SKM-1 treated with dmso at 0.1 percent for 144 hours (cell line): ENCODE measurements around the gene PIF1.
"Not testable (repeated sequence)": the region's sequence is repeated elsewhere in the genome, so short reads cannot be mapped to it uniquely, and the experiment has no call there.

Experiments
- DNase-seq: peaks from one replicate; lab custom pipeline; 2025; ENCODE audit not compliant: unreplicated experiment; lab: John Stamatoyannopoulos, UW

PIF1 gene

DNA sequence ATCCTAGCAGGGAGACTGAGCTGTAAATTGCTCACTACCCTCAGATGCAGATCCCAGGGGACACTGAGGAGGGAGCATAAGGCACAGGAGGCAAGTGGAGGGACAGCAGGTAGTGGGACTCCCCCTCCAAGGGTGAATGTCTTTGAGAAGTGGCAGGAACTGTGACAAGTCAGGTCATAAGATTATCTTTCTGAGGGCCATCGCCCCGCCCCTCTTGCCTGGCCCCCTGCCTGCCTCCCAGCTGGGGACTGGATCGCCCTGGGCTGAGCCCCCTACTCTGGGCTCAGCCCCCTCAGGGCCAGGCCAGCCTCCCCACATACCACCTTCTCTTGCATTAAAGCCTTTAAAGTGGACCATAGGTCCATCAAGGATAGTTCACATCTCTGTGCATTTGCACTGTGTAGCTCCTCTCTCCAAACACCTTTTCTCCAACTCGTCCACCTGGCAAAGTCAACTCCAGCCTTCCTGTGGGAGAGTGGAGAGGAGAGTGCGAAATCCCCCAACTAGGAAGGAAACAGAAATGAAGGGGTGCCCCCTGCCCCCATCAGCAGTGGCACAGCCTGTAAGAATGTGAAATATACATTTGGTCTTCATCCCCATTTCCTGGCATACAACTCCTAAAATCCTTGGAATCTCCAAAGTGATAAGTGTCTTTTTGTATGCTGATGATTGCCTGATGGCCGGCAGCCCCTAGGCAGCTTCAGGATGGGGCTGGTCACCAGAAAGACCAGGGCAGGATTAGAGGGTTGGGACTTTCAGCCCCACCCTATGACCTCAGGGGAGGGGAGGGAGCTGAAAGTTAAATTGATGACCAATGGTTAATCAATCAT, 14.7 kb downstream of the PIF1 start:
- no peak for DNase-seq

- peak; percentile 45 for DNase-seq
Observed at GRCh38 chr15:64809649-64810496, 15.6 kb downstream of the PIF1 start.

DNA sequence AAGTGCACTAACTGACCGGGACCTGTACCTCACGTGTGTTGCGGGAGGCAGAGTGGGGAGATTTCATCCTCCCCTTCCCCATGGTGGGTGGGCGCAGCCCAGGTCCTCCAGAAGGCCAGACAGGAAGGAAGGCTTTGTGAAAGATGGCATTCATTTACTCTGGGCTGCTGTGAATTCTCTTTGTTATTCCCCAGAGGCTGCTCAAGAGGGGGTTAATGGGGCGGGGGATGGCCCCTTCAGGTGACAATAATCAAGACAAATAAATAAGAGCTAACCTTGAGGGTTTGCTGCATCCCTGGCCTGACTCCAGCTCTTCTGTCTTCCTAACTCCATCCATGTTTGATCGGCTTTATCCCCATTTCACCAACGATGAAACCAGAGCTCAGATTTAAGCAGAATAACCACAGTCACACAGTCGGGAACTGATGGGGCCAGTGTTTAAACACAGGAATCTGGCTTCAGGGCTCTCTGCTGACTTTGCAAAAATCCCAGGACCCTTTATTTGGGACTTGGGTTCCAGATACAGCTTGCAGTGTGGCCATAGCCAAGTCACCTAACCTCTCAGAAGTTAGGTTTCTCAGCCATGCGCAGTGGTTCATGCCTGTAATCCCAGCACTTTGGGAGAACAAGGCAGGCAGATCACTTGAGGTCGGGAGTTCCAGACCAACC, 16.5 kb downstream of the PIF1 start:
- DNase-seq: no peak

DNA sequence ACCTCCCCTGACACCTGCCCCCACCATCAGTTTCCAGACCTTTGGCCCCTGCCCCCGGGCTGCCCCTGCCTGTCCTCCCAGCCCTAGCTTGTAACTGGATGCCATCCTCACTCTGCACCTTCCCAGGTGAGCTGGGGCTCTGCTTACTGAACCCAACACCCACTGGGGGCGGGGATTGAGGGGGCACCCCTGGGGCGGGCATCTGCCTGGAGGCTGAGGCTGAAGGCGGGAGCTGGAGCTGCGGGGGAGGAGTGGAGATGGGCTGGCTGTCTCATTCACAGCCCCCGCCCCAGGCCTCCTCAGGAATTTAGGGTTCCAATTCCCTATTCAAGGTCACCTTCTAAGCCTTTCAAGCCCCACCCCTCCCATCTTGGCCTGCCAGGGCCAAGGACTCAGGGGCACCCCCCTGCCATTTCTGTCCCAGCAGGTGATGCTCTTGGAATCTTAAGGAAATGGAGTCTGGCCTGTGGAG, 17.7 kb downstream of the PIF1 start:
- no peak for DNase-seq

- DNase-seq: no peak
Observed at GRCh38 chr15:64807051-64807749, 18.2 kb downstream of the PIF1 start.

DNA sequence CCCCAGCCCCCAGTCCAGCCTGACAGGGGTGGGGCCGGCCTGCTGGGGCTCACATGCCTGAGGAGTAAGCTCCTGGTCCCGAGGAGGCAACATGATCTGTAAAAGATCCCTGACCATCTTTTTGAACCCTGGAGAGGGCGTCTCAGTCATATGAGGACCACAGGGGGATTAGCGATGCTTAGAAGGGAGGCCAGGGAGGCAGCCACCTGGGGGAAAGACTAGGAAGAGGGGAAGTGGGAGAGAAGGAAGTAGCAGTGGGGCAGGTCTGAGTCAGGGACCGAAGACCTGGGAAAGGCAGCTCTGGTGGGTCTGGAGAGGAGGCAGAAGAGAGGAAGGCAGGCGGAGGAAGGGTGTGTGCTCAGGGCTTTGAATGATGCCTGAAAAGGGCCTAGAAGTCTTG, 18.9 kb downstream of the PIF1 start:
- no peak for DNase-seq

GRCh38 chr15:64804619-64805018, 20.8 kb downstream of the PIF1 start:
- DNase-seq: no peak

DNA sequence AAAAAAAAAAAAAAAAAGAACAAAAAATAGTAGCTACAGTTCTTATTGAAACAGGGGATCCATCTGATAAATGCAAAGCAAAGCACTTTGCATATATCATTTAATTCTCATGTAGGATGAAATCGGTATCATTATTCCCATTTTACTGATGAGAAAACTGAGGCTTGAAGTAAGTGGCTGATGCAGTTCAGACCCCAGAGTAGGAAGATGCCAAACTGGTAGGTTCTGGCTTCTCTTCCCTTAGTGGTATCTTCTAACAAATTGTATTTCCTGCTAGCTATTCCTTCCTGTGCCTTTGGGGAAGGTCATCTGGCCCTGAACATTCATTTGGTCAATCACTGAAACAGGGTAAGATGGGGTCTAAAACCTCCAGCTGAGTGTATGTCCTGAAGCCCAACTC, 21.9 kb downstream of the PIF1 start:
- DNase-seq: no peak

GRCh38 chr15:64800476-64800875, 25.0 kb downstream of the PIF1 start:
- no peak for DNase-seq

DNA sequence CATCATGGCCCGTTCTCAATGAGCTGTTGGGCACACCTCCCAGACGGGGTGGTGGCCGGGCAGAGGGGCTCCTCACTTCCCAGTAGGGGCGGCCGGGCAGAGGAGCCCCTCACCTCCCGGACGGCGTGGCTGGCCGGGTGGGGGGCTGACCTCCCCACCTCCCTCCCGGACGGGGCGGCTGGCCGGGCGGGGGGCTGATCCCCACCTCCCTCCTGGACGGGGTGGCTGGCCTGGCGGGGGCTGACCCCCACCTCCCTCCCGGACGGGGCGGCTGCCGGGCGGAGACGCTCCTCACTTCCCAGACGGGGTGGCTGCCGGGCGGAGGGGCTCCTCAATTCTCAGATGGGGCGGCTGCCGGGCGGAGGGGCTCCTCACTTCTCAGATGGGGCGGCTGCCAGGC, 26.5 kb downstream of the PIF1 start:
- not testable (repeated sequence) for DNase-seq

DNA sequence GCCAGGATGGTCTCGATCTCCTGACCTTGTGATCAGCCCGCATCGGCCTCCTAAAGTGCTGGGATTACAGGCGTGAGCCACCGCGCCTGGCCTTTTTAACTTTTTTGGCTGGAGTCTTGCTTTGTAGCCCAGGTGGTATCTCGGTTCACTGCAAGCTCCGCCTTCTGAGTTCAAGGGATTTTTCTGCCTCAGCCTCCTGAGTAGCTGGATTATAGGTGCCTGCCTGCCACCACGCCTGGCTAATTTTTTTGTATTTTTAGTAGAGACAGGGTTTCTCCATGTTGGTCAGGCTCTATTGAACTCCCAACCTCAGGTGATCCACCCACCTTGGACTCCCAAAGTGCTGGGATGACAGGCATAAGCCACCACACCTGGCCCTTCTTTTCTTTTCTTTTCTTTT, 29.5 kb downstream of the PIF1 start:
- DNase-seq: not testable (repeated sequence)

GRCh38 chr15:64795299-64795698, 30.1 kb downstream of the PIF1 start:
- DNase-seq: not testable (repeated sequence)

- DNase-seq: no peak
Observed at GRCh38 chr15:64792282-64792681, 33.2 kb downstream of the PIF1 start.

DNA sequence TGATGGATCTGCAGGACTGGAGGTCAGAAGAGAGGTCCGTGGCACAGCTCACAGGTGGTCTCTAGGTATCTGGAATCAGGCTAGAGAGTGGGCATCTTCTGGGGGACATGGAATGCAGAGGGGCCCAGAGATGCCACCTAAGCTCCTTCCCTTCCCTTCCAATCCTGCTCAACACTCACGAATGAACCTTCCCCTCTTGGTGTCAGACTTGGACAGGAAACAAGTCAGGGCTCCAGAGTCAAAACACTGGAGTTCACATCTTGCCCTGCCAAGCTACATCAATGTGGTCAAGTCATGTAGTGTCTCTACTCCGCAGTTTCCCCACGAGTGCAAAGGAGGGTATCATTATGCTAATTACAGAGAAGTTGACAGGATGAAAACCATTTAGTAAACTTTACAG, 34.0 kb downstream of the PIF1 start:
- no peak for DNase-seq

GRCh38 chr15:64783796-64784195, 41.7 kb downstream of the PIF1 start:
- DNase-seq: no peak

GRCh38 chr15:64782751-64783150, 42.7 kb downstream of the PIF1 start:
- DNase-seq: no peak

DNA sequence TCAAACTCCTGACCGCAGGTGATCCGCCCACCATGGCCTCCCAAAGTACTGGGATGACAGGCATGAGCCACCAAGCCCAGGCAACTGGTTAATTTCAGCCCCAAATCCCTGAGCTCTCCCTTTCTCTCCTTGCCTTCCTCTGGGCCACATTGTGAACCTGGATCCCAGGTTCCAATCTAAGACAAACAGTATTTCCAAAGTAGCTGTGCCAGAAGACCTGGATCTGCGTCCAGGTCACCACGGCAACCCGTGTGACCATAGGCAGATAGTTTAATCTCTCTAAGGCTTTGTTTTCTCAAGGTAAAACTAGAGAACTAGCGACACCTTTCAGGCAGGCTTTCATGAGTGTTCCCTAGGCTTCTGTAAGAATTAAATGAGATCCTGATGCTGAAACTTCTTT, 44.1 kb downstream of the PIF1 start:
- no peak for DNase-seq

DNA sequence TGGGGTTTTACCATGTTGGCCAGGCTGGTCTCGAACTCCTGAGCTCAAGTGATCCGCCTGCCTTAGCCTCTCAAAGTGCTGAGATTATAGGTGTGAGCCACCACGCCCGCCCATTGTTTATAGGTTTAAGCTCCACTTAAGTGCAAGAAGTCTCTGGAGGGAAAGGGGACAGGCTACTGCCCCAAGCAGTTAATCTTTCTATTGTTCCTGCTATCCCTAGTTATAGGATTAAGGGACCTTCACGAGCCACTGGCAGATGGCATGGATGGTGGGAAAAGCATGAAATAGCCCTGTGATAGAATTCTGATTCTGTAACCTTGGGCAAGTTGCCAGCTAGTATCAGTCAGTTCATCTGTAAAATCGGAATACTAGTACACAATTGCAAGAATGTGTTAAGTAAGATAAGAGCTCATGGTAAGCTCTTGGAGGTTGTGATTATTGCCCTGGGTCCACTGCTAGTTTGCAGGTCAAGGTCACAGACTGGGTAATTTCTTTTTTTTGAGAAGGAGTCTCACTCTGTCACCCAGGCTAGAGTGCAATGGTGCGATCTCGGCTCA, 44.8 kb downstream of the PIF1 start:
- no peak for DNase-seq

- no peak for DNase-seq
Observed at GRCh38 chr15:64779630-64780029, 45.8 kb downstream of the PIF1 start.

GRCh38 chr15:64779024-64779423, 46.4 kb downstream of the PIF1 start:
- no peak for DNase-seq

DNA sequence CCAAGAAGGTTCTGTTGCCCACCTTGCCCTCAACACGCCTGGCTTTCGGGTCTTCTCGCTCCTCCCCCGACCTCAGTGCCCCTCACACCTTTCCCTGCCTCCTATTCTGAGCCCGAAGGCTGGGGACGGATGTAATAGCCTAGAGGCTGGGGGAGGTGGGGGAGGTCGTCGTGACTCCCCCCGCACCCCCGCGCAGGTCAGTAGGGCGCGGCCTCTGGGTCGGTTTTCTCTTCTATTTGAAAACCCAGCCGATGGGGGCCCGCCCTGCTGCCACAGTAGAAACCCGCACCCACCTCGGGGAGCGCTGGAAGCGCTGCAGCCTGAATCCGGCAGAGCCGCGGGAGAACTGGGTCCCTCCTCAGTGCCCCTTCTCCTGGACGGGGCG, 49.1 kb downstream of the PIF1 start:
- DNase-seq: no peak
